ENCODE data around the gene MTARC1.

MTARC1 gene

DNA sequence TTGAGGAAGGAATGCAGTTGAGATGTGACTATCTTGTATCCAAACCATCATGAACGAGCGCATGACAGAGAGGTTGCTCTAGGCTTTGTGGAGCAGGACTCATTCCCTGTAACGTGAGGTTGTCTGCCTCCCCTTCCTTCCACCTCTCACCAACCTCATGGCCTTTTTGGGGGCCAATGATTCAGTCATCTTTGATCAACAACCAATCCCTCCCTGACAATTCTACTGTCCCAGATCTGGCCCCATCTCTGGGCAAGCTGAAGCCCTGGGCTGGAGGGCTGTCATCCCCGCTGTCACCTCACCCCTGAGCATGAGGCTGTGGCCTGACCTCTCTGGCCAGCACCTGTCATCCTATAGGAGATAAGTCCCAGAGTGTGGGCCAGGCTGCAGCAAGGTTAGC lies 19.7 kb downstream of the MTARC1 start:
- DNase-seq (ENCODE audit: low read depth) = no peak

DNA sequence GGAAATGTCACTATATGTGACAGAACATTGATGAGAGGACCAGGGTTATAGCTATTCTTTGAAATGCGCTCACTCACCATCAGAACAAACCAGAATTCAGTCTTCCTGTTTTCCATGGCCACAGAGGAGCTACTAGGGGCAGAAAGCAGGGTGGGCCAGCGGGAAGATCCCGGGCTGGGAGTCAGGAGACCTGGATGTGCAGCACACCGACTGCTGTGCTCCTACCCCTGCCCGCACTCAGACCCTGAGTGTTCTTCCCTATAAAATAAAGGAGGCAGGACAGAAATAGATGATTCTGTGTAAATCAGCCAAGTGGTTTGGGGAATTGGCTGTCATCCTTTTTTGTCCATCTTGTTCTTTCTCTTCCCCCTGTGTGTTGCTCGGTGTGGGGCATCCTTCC lies 21.0 kb downstream of the MTARC1 start:
- no peak for DNase-seq (ENCODE audit: low read depth)

DNA sequence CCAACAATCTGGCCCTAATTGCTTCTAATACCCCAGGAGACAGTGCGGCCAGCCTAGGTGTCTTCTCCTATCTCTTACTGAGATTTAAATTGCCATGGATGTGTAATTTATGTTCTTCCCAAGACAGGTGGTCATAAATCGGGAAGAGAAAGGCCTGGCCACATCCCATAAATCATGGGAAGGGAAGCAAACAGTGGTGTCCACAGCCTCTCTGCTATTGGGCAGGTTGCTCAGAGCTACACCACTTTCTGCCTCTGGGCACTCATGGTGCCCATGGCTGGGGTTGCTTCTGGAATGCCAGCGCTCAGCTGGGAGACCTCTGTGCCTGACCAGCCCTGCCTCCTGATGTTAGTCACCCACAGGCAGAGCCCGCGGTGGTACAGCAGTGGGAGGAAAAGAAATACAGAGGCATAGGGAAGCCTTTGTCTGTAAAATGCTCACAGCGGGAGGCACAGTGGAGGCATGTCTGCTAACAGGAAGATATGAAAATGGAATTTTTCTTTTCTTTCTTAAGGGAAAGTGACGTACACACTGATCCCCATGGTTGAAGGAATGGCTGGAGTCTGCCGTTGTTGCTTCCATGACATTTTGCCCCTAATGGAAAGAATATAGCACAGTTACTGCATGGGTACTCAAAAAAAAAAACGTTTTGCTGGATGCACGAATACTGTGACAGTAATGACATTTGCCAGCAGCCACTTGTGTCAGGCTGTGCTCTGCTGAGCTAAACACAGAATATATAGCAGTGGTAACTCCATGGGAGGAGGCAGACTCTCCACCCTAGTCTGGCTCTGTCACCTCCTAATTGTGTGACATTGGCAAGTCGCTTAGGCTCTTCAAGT lies 21.9 kb downstream of the MTARC1 start:
- DNase-seq (ENCODE audit: low read depth) = no peak

DNA sequence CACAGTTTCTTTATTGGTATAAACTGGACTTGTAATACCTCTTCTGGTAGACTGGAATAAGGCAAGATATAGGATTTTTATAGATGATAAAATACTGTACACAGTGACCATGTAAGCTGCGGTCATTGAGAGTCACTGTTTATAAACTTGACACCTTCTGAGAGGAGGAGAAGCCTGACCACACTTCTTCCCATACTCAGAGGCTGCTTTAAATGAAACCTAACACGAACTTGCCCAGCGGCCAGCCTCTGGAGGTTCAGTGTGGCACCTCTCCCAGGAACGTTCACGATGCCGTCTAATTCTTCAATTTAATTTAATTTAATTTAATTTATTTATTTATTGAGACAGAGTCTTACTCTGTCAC lies 22.5 kb downstream of the MTARC1 start:
- DNase-seq (ENCODE audit: low read depth) = no peak

DNA sequence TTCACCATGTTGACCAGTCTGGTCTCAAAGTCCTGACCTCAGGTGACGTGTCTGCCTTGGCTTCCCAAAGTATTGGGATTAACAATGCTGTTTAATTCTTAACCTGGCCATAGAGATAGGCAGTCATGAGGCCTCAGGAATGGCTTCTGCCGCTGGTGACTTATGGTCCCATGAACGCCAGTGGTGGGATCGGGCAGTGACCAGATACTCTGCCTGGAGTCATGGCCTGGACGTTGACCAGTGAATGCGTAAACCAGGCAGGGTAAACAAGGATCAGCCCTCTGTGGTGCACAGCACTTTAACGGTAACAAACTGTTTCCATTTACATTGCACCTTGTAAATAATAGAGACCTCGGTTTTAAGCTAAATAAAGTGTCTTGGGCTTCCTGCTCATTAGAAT lies 23.0 kb downstream of the MTARC1 start:
- DNase-seq (ENCODE audit: low read depth) = no peak

DNA sequence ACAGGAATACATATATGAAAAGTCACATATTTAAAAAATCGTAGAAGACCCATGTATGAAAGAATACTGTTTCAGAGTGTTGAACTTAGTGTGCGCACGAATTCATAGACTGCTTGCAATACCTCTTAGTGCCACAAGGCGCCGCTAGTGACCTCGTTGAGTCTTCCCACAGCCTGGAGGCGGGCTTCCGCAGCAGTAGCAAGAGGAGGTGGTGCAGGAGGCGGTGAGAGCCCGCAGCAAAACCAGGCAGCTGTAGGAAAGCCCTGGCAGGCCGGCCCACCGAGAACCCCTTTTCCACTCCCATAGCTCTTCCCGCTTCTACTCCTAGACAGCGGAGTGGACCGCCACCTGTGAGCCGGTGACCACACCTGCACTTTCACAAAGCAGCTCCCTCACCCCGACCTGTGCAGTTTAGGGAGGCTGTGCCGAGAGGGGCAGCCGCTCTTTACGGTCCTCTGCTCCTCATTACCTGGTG lies 23.5 kb downstream of the MTARC1 start:
- DNase-seq (ENCODE audit: low read depth) = no peak

DNA sequence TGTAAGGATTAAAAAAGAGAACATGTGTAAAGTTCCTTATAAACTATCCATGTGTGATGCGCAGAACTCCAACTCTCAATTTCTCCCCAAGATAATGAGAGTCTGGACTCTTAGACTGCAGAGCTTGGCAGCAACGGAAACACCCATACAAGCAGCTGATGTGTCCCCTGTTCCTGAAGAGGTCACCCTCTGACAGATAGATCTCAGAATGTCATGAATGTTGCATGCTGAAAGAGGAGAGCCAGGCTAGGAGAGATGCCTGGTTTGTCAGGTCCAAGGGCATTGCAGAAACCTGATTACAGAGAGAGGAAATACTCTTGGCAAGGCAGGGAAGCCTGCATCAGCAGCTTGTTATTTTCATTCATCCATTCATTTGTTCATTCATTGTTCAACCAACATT lies 24.2 kb downstream of the MTARC1 start:
- no peak for DNase-seq (ENCODE audit: low read depth)

DNA sequence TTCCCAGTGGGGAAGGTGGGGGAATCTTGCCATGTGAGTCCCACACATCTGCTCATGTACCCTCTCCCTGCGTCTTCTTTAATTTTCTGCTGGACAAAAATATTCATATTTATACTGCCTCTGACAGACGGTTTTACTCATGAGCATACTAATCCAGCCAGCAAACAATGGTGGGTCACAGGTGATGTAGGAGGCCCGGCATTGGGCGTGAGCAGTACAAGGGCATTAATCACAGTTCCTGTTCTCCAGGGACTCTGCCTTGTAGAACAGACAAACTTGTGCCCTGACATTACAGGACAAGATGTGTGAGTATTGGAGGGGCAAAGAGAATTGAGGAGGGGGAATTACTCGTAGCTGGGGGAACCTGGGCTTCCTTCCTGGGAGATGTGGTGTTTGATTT lies 25.0 kb downstream of the MTARC1 start:
- no peak for DNase-seq (ENCODE audit: low read depth)

DNA sequence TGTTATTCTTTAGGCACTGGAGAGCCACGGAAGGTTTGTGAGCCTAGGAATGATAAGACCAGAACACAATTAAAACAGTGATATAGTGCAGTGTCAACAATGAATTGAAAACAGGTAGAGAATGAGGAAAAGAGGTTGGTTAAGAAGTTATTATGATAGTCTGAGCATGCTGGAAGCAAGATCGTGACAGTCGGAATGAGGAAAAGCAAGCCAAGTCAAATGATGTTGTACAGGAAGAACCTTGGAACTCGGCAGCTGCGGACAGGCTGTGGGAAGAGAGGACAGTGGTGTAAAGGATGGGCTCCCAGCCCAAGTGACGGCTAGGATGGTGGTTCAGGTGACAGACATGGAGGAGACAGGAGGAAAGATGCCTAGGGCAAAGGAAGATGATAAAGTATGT lies 25.6 kb downstream of the MTARC1 start:
- DNase-seq (ENCODE audit: low read depth) = no peak

DNA sequence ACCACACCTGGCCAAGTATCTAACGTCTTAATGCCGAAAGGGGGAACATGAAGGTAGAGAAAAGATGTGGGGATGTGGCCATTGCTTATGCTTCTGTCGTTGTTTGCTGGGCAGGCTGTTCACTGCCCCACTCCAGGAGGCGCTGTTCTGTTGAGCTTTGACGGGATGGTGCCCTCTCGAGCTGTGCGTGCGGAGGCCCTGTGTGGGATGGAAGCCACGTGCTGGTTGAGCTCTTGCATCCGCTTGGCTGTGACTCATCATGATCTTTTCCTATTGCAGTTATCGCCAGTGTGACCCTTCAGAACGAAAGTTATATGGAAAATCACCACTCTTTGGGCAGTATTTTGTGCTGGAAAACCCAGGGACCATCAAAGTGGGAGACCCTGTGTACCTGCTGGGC lies 26.3 kb downstream of the MTARC1 start:
- no peak for DNase-seq (ENCODE audit: low read depth)

DNA sequence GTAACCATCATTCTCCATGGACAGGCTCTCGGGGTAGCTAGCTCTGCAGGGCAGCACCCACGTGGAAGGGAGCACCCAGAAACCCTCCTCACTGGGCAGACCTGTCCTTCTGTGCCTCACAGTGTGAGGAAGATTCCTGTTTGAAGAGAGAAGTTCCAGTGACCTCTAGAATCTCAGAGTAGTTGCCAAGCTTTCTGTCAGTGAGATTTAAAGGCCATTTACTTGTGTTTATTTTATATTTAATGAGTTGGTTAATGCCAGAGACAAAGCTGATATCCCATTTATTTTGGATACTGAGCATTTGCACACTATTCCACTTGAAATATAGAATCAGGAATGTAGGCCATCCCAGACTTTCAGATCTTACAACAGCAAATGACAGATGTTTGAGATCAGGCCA lies 28.7 kb downstream of the MTARC1 start:
- no peak for DNase-seq (ENCODE audit: low read depth)

DNA sequence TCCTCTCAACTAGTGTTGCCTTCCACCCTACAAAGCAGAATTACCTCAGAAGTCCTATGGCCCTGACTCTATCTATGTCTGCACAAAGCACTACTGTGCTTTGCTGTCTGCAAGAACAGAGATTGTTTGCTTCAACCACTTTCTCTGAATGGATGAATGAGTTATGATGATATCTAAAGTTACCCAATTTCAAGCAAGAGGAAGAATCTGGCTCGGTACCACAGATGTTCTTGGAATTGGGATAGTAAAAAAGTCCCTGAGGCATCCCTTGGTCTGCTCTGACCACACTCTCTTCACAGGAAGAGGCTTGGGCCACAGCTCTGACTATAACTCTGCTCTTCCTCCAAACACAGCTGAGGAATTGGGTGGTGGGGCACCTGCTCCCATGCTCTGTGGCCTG lies 31.2 kb downstream of the MTARC1 start:
- DNase-seq (ENCODE audit: low read depth) = no peak

DNA sequence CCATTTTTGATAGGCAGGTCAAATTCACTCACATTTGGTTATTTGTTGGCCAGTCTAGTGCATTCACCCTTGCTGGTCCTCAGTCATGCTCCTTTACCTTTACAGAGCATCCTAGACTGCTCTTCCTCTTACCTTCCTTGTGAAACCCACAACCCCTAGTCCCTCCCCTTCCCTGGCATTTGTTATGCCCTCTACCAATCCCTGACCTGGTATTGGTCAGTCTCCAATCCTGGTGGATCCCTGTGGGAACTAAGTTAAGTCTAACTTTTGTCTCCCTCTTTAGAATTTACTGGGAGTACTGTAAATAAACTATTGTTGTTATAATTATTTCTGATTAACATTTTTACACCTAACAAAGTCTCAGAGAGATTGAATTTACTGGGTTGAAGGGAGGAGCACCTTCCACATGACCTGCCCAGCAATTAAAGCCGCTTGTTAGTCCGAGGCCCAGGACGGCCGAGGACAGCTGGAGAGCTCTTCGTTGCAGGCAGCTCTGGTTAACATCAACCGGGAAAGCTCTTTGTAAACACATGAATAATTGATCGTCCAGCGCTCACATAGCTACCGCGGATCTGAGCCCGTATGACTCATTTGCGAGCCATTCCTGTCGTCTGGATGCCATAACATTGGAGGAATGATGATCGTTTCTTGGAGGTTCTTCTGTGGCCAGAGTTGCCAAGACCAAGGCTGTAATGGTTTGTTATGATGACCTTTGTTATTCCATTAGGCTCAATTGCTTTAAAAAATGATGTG lies 31.9 kb downstream of the MTARC1 start:
- DNase-seq (ENCODE audit: low read depth) = peak; percentile 73

DNA sequence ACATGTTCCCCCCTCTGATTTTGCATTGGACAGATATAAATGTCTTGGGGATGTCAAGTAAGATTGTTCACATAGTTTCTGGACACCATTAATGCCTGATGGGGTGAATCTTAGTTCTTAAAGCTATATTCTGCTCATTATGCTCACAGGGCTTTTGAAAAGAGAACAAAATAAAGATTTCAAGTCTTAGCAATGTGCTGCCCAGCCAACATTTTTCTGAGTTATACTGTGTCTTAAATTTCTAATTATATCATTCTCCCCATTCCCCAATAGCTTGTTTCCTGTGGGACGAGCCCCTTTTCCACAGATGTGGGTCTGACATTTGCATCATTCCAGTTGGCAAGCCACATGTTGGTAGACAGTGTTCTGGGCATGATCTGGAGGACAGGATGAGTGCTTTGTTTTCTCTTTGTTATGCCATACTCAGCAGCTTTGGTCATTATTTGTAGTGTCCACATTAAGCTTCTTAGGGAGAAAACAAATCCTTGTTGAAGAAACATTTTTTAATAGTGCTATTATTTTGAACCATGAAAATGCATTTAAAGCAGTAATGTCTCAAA lies 32.8 kb downstream of the MTARC1 start:
- no peak for DNase-seq (ENCODE audit: low read depth)

DNA sequence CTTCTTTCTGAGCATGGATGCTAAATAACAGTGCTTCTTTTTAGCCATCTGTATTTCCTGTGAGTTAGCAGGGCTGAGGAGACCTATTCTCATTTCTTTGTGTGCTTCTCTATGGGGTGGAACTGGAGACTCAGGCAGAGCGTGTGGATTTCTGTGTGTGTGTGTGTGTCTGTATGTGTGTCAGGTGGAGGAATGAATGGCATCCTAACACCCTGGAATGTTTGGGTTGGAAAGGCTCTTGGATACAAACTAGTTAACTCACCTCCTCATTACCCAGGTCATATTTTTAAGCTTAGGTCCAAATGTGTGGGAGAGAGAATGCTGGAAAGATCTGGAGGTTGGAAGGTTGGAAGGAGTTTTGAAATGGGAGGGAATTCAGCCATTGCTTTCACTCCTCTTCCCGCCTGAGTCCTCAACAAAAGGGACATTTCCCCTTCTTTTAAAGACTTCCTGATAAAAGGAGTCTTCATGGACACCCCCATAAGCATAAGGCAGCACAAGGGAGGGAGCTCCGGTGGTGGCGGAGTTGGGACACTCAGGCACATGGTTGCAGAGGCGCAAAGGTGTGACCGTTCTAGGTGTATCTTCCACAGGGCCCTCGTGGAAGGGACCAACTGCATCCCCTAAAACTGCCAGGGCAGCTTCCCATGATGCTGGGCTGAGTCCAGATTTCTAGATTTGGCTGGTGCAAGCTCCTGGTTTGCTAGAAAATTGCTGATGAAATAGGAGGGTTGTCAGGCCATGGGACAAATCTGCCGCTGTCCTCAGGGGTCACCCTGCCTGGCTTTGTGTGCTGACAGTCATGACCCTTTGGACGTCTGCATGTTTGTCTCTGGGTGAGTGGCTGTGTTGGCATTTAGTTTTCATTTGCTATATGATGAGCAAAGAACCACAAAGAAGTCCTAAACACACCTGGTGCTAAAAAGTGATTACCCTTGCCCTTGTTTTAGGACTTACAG lies 37.6 kb downstream of the MTARC1 start:
- DNase-seq (ENCODE audit: low read depth) = no peak

DNA sequence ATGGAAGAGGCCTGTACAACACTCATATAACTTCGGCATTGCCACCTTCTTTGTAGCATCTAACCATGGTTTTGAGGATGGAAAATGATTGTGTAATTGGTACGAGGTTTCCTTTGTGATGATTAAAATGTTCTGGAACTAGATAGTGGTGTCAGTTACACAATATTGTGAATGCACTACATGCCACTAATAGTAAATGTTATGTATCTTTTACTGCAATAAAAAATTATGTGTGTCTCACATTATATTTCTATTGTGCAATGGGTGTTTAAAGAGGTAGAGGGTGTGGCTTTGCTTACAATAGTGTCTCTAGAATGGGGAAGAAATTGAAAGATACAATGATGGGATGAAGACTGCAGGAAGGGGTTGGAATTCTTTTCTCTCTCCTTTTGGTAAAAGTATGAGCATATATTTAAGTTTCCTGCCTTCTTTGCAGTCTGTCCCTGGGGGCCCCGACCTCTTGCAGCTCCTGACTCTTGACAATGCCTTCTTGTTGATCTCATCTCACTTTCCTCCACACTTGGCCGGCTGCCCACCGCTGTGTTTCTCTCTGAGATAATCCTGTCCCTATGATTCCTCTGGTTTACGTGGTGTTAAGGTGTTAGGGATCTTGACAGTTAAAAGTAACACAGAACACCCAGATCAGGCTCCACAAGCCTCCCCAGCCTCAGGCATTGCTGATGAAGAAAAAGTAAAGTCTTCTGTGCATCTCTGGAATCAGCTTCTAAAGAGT lies 39.3 kb downstream of the MTARC1 start:
- DNase-seq (ENCODE audit: low read depth) = no peak

DNA sequence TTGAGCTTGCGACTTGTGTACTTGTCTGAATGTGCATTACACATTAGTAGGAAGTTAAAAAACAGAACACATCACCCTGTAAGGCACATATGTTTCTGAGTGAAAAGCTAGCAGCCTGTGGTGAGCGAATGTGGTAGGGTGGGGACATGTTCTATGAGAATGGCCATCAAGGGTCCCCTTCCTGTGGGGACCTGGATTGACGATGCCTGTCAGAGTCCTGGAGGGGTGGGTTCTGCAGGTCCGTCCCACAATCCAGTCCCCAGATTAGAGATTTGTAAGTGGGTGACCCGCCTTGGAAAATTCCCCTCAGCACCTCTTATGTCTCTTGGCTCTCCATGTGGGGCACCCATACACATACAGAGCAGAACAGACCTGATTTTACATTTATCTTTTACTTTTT lies 40.0 kb downstream of the MTARC1 start:
- DNase-seq (ENCODE audit: low read depth) = no peak

DNA sequence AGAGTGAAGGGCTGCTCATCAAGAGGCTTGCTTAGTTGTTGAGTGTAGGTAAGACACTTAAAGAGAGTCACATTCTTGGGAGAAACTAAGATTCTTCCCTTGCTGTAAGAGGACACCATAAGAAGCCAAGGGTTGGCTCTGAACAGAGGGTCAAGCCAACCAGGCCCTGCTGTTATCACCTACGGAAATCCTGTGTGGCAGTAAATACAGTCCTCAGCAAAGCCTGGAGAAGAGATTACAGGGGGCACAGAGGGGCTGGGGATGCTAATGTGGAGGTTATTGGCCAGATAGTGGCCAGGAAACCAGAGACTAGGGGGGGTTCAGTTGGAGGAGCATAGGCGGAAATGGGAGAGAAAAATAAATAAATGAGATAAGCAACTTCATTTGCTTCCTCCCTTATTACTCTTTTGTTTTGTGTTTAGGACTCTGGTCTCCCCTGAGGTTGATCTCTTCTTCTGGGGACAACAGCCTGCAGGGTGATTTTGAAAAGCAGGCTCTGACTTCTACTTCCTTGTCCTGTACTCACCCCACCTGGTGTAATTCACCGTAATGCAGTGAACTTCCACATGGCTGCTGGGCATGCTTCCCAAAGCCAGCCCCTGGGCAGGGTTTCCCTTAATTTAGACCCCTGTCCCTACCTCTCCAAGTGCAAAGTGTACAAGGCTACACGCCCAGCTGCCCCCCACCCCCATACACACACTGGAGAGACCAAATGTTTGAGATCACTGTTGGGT lies 40.9 kb downstream of the MTARC1 start:
- DNase-seq (ENCODE audit: low read depth) = no peak

DNA sequence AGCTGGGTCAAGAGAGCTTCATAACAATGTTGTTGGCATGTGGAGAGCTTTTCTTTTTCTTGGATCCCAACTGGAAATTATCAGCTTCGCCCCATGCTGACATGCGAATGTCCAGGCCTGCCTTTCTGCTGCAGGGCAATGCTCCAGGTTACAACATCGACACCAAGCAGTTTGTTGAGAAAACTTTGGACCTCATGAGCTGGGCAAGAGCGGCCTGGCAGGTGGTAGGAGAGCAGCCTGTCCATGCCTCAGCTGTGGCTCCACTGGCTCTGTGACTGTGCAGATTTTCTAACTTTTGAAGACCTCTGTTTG lies 41.4 kb downstream of the MTARC1 start:
- DNase-seq (ENCODE audit: low read depth) = no peak

DNA sequence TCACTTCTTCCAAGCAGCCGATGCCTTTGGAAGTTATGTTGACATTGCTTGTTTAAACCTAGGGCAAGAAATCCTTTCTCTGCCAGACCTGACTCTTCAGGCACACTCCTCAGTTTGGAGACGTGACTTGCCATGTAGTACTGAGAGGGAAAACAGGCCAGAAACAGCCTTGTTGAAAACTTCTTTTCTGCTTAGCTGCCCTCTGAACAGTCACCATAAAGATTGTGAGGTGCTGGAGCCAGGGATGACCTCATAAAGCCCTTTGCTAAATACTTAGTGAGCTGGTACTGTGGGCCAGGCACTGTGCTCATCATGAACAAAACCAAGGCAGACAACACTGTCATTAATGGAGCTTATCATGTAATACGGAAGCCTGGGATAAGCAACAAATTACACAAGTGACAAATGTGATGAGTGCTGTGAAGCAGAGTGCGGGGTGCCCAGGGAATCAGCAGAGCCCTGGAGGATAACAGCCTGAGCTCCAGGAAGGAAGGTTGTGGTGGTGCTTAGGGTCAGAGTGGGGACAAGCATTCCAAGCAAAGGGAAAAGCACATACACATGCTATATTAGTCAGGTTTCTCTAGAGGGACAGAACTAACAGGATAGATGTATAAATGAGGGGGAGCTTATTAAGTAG lies 42.4 kb downstream of the MTARC1 start:
- DNase-seq (ENCODE audit: low read depth) = no peak

Data from HS-27A (cell line).